Mesenchymal stem cell (in vitro differentiated cells and primary cell): ENCODE data around the gene ABCG2.

Experiments used
- DNase-seq: peaks from one replicate; pipeline ENCODE4 v3.0.0-alpha.2; 2013
- H2AFZ ChIP-seq: one replicate; pipeline ENCODE4 v1.6.1; 2013; ENCODE audit warnings: low read depth, mild to moderate bottlenecking, control low read depth, inconsistent platforms, low read length, moderate library complexity
- H2AK5ac ChIP-seq: 2 replicates; pipeline ENCODE4 v1.6.1; 2013; ENCODE audit warnings: low read length, moderate library complexity, mild to moderate bottlenecking, inconsistent platforms; ENCODE audit not compliant: severe bottlenecking
- H2BK120ac ChIP-seq: one replicate; pipeline ENCODE4 v1.6.1; 2013; ENCODE audit warnings: low read depth, mild to moderate bottlenecking, inconsistent platforms, low read length, moderate library complexity
- H2BK12ac ChIP-seq, 2 experiments: one replicate each; pipeline ENCODE4 v1.6.1; 2013; ENCODE audit warnings: inconsistent platforms in 2 of 2, low read length in 2 of 2, mild to moderate bottlenecking in 2 of 2, moderate library complexity in 2 of 2, control low read depth in 1 of 2
- H2BK15ac ChIP-seq: one replicate; pipeline ENCODE4 v1.6.1; 2013; ENCODE audit warnings: mild to moderate bottlenecking, low read depth, inconsistent platforms; ENCODE audit not compliant: poor library complexity, severe bottlenecking
- H2BK5ac ChIP-seq: 2 replicates; pipeline ENCODE4 v1.6.1; 2013; ENCODE audit warnings: low read depth, mild to moderate bottlenecking, low read length, control low read depth, inconsistent platforms; ENCODE audit not compliant: poor library complexity, severe bottlenecking
- H3K14ac ChIP-seq, 2 experiments: one replicate each; pipeline ENCODE4 v1.6.1; 2013; ENCODE audit warnings: inconsistent platforms in 2 of 2, low read length in 2 of 2, control low read depth in 1 of 2, mild to moderate bottlenecking in 1 of 2, moderate library complexity in 1 of 2
- H3K18ac ChIP-seq, 2 experiments: one replicate each; pipeline ENCODE4 v1.6.1; 2013; ENCODE audit warnings: inconsistent platforms in 2 of 2, low read length in 2 of 2, control low read depth in 1 of 2, low read depth in 1 of 2, mild to moderate bottlenecking in 1 of 2
- H3K23ac ChIP-seq, 2 experiments: one replicate each; pipeline ENCODE4 v1.6.1; 2013; ENCODE audit warnings: inconsistent platforms in 2 of 2, low read length in 2 of 2, mild to moderate bottlenecking in 2 of 2, moderate library complexity in 2 of 2, control low read depth in 1 of 2
- H3K27ac ChIP-seq: 2 replicates; pipeline ENCODE4 v1.5.1; 2013; ENCODE audit warnings: mild to moderate bottlenecking, moderate library complexity, low read length, control low read depth, inconsistent platforms; ENCODE audit not compliant: poor library complexity, severe bottlenecking
- H3K27me3 ChIP-seq, 2 experiments: 2 replicates each; pipeline versions ENCODE4 v1.6.1 to v1.7.0; 2013; ENCODE audit warnings: low read length in 2 of 2, mild to moderate bottlenecking in 2 of 2, moderate library complexity in 2 of 2, control low read depth in 1 of 2, inconsistent platforms in 1 of 2; ENCODE audit not compliant: control insufficient read depth in 1 of 2, insufficient read depth in 1 of 2
- H3K36me3 ChIP-seq, 2 experiments: 2 replicates each; pipeline versions ENCODE4 v1.6.1 to v1.7.0; 2013; ENCODE audit warnings: low read length in 2 of 2, control low read depth in 1 of 2, inconsistent platforms in 1 of 2, low read depth in 1 of 2, mild to moderate bottlenecking in 1 of 2; ENCODE audit not compliant: insufficient read depth in 2 of 2, control insufficient read depth in 1 of 2
- H3K4ac ChIP-seq, 2 experiments: one replicate each; pipeline ENCODE4 v1.6.1; 2013; ENCODE audit warnings: inconsistent platforms in 2 of 2, low read length in 2 of 2, mild to moderate bottlenecking in 2 of 2, moderate library complexity in 2 of 2, control low read depth in 1 of 2, low read depth in 1 of 2
- H3K4me1 ChIP-seq: 2 replicates; pipeline ENCODE4 v1.6.1; 2013; ENCODE audit warnings: low read depth, low read length, control low read depth; ENCODE audit not compliant: control insufficient read depth, insufficient read depth
- H3K4me2 ChIP-seq: 2 replicates; pipeline ENCODE4 v1.6.1; 2013; ENCODE audit warnings: low read length, mild to moderate bottlenecking, inconsistent platforms; ENCODE audit not compliant: poor library complexity, severe bottlenecking
- H3K4me3 ChIP-seq, 2 experiments: 2 replicates each; pipeline versions ENCODE4 v1.5.1 to v1.7.0; 2013; ENCODE audit warnings: low read length in 2 of 2, mild to moderate bottlenecking in 2 of 2, control low read depth in 1 of 2, low read depth in 1 of 2; ENCODE audit not compliant: insufficient read depth in 1 of 2
- H3K79me1 ChIP-seq: replicated peaks from 2 replicates; pipeline ENCODE4 v1.6.1; 2013; ENCODE audit warnings: mild to moderate bottlenecking, control low read depth, low read length, inconsistent platforms; ENCODE audit not compliant: poor library complexity, severe bottlenecking
- H3K9ac ChIP-seq: 2 replicates; pipeline ENCODE4 v1.7.0; 2013; ENCODE audit warnings: mild to moderate bottlenecking, low read length, moderate library complexity
- H3K9me3 ChIP-seq: 2 replicates; pipeline ENCODE4 v1.7.0; 2013; ENCODE audit warnings: mild to moderate bottlenecking, low read length; ENCODE audit not compliant: control insufficient read depth
- H4K8ac ChIP-seq: one replicate; pipeline ENCODE4 v1.6.1; 2013; ENCODE audit warnings: inconsistent platforms, mild to moderate bottlenecking, low read length, moderate library complexity
- H4K91ac ChIP-seq: one replicate; pipeline ENCODE4 v1.6.1; 2013; ENCODE audit warnings: mild to moderate bottlenecking, low read length, inconsistent platforms
- WGBS: methylation state at CpG from one replicate; pipeline ENCODE4 v1.1.7; 2013; ENCODE audit warnings: mixed read lengths; 5-methylcytosine and 5-hydroxymethylcytosine counted together

ABCG2 gene

GRCh38 chr4:88147799-88148217 lies 10.6 kb downstream of the ABCG2 start:
- peak overlapping the region in 1 of 2 experiments; percentile 28 for H3K18ac ChIP-seq
- no peak overlapping the region for H3K27ac ChIP-seq
- no peak overlapping the region for H4K8ac ChIP-seq
- no peak overlapping the region for H3K9ac ChIP-seq
- no peaks in the 10 kb centered on the region for H3K79me1 ChIP-seq
- no peak overlapping the region for H3K14ac ChIP-seq
- no peak overlapping the region for H3K4me3 ChIP-seq
- H2AK5ac ChIP-seq, result no peak overlapping the region
- no peak overlapping the region for H2BK15ac ChIP-seq
- peak overlapping the region in 1 of 2 experiments; percentile 92 for H2BK12ac ChIP-seq
- peaks cover 0 to 4% of the 10 kb centered on the region in 2 experiments for H3K27me3 ChIP-seq
- H2BK5ac ChIP-seq, result no peak overlapping the region
- no peaks in the 10 kb centered on the region for H3K4me1 ChIP-seq
- H2AFZ ChIP-seq, result no peak overlapping the region
- H3K23ac ChIP-seq, result no peak overlapping the region
- WGBS, result 77% methylated on average over 4 of the region's 4 CpGs
- H3K4me2 ChIP-seq, result no peak overlapping the region
- H3K36me3 ChIP-seq, result no peaks in the 10 kb centered on the region
- H2BK120ac ChIP-seq, result no peak overlapping the region
- no peak overlapping the region for H4K91ac ChIP-seq
- H3K4ac ChIP-seq, result no peak overlapping the region
- no peaks in the 10 kb centered on the region for H3K9me3 ChIP-seq
- peak; percentile 51 for DNase-seq

- no peak overlapping the region for H4K91ac ChIP-seq
- no peak overlapping the region for H3K4me2 ChIP-seq
- H2BK15ac ChIP-seq, result no peak overlapping the region
- H2AFZ ChIP-seq, result no peak overlapping the region
- no peak overlapping the region for H2BK120ac ChIP-seq
- H4K8ac ChIP-seq, result no peak overlapping the region
- no peaks in the 10 kb centered on the region for H3K4me1 ChIP-seq
- H3K14ac ChIP-seq, result no peak overlapping the region
- H2AK5ac ChIP-seq, result no peak overlapping the region
- no peak overlapping the region for H3K9ac ChIP-seq
- H3K79me1 ChIP-seq, result no peaks in the 10 kb centered on the region
- H3K18ac ChIP-seq, result no peak overlapping the region
- no peak overlapping the region for H3K4ac ChIP-seq
- no peak overlapping the region for H2BK5ac ChIP-seq
- no peaks in the 10 kb centered on the region for H3K36me3 ChIP-seq
- no peak overlapping the region for H3K4me3 ChIP-seq
- H3K9me3 ChIP-seq, result no peaks in the 10 kb centered on the region
- no peak overlapping the region for H3K23ac ChIP-seq
- no peak for DNase-seq
- H3K27ac ChIP-seq, result no peak overlapping the region
- H2BK12ac ChIP-seq, result no peak overlapping the region
- H3K27me3 ChIP-seq, result peaks cover 0 to 4% of the 10 kb centered on the region in 2 experiments
Observed at GRCh38 chr4:88146891-88147290, 11.5 kb downstream of the ABCG2 start.

- Histone ChIP-seq H2AFZ (no peak overlapping the region), H3K9me3 (no peaks in the 10 kb centered on the region), H3K79me1 (no peaks in the 10 kb centered on the region), H3K27ac (no peak overlapping the region), H2BK120ac (no peak overlapping the region), H4K8ac (no peak overlapping the region), H3K14ac (no peak overlapping the region), H3K36me3 (no peaks in the 10 kb centered on the region), H3K4ac (no peak overlapping the region), H3K18ac (no peak overlapping the region), H2BK15ac (no peak overlapping the region), H3K4me3 (no peak overlapping the region), H3K27me3 (peaks cover 0 to 4% of the 10 kb centered on the region in 2 experiments), H3K4me1 (no peaks in the 10 kb centered on the region), H3K23ac (no peak overlapping the region), H3K4me2 (no peak overlapping the region), H2BK5ac (no peak overlapping the region), H2AK5ac (no peak overlapping the region), H4K91ac (no peak overlapping the region), H3K9ac (no peak overlapping the region), H2BK12ac (no peak overlapping the region)
- 10% methylated on average over 2 of the region's 3 CpGs for WGBS
- peak; percentile 36 for DNase-seq
Observed at GRCh38 chr4:88144866-88145300, 13.6 kb downstream of the ABCG2 start.

- Histone ChIP-seq H3K4me2 (no peak overlapping the region), H2BK15ac (no peak overlapping the region), H3K27me3 (peaks cover 0 to 4% of the 10 kb centered on the region in 2 experiments), H3K79me1 (no peaks in the 10 kb centered on the region), H3K36me3 (no peaks in the 10 kb centered on the region), H2BK12ac (no peak overlapping the region), H3K9ac (no peak overlapping the region), H3K18ac (no peak overlapping the region), H3K9me3 (no peaks in the 10 kb centered on the region), H2BK5ac (no peak overlapping the region), H2AFZ (no peak overlapping the region), H3K14ac (peak overlapping the region in 1 of 2 experiments; percentile 32), H3K4me3 (no peak overlapping the region), H3K27ac (no peak overlapping the region), H2BK120ac (no peak overlapping the region), H4K91ac (no peak overlapping the region), H3K4ac (no peak overlapping the region), H2AK5ac (no peak overlapping the region), H3K4me1 (no peaks in the 10 kb centered on the region), H3K23ac (no peak overlapping the region), H4K8ac (no peak overlapping the region)
- DNase-seq, result no peak
- 72% methylated on average over 4 of the region's 5 CpGs for WGBS
Observed at GRCh38 chr4:88144048-88144447, 14.4 kb downstream of the ABCG2 start.
